SK-MEL-5 (cell line): ENCODE data around the gene DST. TPM values are rescaled to one million over a fixed set of nuclear protein-coding genes. Genes with fewer than 3 reads are reported as not detected.

ENCODE experiments used
- DNase-seq: peaks from one replicate; pipeline ENCODE4 v3.0.0-alpha.2; 2016; ENCODE audit warnings: low read depth, low spot score
- in situ Hi-C: cut with HindIII; loops from 2 replicates; pipeline ENCODE4 v1.10.0; 2016; ENCODE audit warnings: low sequenced_read_pairs, high pct_unique_total_duplicates, low pct_unique_long_range_greater_than_20kb
- total RNA-seq: library from RNA; depleted of rRNA; stranded (reverse); fragments of >200 nt; shearing (Covaris generic); gene quantifications from 2 replicates; pipeline ENCODE4 v1.2.3, GENCODE V29; 2014

DST gene
- total RNA-seq, 1 experiment from 2014 or later, result 86.4 TPM

DNA sequence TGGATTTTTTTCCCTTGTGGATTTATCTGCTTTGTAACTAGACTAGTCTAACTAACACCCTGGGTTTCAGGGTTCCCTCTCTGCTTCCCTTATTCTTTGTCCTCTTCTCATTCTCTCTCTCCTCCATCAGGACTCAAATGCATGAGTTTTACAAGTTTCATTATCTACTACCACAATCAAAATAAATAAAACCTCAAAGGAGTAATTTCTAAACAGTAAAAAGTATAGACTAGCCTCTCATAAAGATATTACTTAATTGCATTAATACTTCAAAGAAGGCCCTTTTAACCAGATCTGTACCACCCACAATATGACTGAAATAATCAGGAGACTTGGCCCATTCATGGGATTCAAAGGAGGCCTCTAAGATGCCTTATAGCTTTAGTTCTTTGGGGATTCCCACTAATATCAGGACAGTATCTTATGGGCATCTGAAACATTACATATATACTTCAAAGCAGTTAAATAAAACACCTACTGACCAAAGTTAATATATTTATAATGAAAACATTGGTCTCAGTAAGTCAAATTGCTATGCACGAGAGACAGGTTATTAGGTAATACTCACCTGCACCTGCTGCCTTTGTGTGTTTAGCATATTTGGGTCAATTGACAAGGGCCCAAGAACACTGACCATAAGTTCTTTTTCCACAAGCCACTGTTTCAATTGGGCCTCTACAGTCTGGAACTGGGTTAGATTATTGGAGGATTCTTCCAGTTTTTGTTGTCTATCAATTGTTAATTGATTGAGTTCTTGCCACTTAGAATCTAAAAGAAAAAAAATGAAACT lies 85.7 kb downstream of the DST start:
- in situ Hi-C loops, result no loop called here
- DNase-seq, result no peak

- in situ Hi-C loops, result no loop called here
- DNase-seq, result no peak
Observed at GRCh38 chr6:56555438-56555872, 87.2 kb downstream of the DST start.

DNA sequence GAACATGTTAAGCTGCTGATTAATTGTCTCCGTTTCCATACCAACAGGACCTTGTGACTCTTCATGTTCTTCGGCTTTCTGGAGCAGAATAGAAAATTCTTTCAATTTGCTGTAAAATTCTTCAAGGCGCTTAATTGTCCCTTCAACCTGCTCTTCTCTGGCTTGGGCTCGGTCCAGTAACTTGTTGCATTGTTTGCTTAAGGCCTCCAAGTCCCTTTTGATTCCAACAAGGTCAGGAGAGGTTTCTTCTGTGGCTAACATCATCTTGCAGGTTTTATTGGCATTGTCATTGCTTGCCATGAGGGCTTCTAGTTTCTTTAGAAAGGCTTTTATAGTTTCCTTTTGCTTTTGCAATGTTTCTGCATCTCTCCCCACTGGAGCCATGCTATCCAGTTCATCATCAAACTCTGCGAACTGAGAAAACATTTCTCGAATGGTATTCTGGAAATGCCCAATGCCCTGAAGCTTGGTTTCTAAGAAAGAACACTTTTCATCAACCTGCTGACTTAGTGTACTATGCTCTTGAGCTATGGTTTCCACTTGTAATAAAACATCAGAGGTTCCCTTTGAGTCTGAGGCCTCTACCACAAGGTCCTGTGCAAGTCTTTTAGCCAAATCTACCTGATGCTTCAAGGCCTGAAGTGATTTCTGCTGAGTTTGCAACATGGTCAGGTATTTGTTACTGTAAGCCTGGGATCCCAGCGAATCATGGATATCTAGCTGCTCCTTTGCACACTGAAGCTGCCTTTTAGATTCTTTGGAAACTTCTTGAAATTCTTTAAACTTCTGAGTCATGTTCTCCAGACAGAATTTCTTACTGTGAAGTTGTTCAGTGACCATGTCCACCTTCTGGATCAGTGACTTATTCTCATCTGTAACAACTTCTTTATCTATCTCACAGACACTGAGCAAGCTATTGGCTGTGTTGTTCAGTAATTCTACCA lies 90.2 kb downstream of the DST start:
- peak; percentile 10 for DNase-seq
- in situ Hi-C loops, result no loop called here

- in situ Hi-C loops, result no loop called here
- DNase-seq, result no peak
Observed at GRCh38 chr6:56551409-56552120, 91.1 kb downstream of the DST start.

DNA sequence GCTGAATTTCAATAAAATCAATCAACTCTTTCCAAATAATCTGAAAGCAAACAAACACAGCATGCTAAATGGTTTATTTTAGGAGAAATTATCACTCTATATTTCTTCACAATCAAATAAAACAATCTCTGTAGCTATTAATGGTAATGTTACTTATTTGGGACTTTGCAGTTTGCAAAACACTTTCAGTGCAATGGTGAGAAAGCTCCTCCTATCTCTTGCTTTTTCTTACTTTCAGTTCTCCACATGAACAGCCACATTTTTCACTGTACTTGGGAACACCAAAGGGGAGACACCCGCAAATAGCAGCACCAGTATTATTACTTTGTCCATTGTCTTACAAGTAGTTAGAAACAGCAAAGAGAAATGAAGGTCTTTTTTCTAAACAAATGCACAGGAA lies 92.4 kb downstream of the DST start:
- in situ Hi-C loops, result no loop called here
- DNase-seq, result no peak

- peak; percentile 5 for DNase-seq
- in situ Hi-C loops, result no loop called here
Observed at GRCh38 chr6:56549014-56549413, 93.7 kb downstream of the DST start.

GRCh38 chr6:56547687-56548086 lies 95.0 kb downstream of the DST start:
- DNase-seq, result no peak
- in situ Hi-C loops, result no loop called here

DNA sequence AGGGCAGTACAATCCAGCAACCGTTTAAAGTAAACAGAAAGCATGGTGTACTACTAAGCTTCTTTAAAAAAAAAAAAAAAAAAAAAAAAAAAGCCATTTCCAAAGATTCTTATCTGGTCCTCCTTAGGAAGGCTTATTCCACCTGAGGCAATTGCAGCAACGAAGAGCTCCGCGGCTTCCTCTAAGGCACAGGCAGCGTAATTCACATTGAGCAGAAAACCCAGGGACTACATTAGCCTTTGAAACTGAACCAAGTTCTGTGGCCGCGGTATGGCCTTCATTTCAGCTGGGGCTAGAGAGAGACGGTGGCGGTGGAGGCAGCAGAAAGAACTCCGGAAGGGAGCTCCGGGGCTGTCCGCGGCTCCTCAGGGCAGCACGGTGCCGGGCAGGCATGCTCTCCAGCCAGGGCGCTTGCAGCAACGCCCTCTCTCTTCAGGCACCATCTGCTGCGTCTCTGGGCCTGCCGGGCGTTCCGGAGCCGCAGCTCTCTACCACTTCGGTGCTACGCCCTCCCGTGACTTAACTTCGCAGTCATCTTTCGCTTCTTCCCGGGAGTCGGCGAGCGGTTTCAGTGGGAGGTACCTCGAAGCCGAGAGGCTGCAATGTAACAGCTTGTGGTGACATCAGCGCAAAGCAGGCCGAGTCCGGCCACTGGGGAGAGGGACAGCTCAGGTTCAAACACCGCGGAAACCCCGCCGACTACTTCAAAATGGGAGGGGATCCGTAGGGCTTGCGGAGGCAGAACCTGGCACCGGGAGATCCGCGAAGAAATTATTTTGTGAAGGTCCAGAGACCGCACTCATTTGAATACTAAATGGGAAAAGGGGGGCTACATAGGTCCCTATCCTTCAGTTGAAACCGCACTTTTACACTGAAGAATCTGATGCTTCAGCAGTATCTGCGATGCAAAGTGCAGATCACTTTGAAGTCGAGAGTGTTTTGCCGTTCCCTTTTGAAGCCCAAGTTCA lies 100.0 kb downstream of the DST start:
- peak; percentile 91 for DNase-seq
- in situ Hi-C loops, result no loop called here

DNA sequence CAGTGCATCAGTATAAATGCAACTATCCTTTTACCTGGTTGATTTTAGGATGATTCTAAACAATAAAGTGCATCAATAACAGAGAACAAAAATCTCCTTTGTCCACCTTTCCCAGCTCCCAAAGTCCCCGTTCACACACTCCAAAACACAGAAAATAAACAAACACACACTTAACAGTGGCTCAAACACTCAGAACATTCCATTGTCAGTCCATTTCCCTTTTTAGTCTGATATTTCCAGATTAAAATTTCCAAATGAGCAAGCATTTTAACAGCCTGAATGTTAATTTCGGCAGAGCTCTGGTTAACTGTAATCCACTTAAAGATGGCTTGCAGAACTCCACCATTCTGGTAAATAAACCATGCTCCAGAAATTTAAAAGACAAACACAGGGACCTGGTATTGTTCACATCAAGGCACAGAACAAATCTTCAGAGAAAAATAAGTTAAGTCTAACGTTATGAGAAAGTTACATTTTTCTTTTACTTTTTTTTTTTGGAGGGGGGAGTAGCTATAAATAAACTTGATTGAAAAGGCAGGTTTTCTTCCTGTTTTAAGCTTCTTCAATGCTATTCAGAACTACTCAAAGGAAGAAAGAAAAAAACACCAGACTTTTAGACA lies 100.8 kb downstream of the DST start:
- in situ Hi-C loops, result no loop called here
- DNase-seq, result no peak

DNA sequence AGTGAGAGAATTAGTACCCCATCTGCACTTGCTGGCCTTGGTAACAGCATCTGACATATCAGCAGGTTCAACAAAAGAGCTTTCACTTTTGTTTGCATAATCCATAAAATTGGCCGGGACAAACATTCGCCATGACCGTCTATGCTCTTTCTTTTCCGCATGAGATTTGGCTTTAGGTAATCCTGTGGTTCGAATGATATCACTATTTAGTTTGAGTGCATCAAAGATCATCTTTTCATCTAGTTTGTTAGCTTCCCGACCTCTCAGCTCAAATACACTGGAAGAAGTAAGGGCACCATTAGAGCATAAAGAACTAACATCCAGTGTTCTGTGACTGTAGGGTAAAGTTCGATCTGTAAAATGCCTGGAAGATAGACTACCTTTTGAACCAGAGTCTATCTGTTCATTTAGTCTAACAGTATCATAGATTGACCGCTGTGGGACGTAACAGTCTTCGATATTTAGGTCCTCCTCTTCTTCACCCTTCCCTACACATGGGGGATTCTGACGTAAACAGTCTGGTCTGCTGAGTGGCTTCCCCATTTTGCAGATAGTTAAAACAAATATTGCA lies 101.6 kb downstream of the DST start:
- in situ Hi-C loops, result no loop called here

GRCh38 chr6:56540232-56541029 lies 102.3 kb downstream of the DST start:
- no peak for DNase-seq
- in situ Hi-C loops, result no loop called here

More for the DNA sequence above, 101.6 kb downstream of the DST start:
- no peak for DNase-seq

- in situ Hi-C loops, result no loop called here
- DNase-seq, result no peak
Observed at GRCh38 chr6:56539527-56540105, 103.1 kb downstream of the DST start.

DNA sequence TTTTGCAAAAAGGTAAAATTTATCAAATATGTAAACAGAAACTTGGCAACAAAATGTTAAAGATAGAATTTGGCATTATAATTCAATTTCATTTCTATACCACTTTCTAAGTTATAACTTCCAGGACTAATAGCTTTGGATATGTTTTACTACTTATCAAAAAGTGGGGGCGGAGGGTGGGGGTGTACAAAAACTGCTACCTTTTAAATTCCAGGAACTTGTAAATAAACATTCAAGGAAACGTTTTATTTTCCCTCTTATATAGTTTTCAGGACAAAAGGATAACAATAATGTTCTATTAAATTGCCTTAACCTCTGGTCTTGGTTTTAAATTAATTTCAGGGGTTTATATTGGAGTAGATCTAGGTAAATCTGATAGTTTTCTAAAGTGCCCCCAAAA lies 103.8 kb downstream of the DST start:
- in situ Hi-C loops, result no loop called here

DNA sequence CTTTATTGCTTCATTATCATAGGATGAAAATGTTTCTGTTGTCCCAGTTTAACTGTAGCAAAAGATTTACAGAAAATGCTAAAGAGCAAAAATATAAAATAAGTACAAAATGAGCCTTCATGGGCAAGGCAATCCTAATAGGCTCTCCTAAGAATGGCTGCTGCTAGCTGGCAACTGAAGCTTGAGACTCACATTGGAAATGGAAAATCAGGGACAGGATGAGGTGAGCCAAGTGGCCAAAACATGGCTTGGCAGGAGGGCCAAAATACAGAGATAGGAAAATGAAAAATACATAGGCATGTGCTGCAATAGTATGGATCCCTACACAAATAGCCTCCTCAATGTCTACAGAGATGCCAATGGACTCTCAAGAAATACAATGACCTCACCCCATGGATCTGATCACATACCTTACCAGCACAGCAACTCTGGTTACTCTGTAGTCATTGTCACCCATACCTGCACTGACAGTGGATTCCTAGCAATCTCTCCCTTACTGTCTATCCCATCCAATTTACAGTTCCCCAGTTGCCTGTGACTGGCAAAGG lies 105.4 kb downstream of the DST start:
- DNase-seq, result no peak
- in situ Hi-C loops, result no loop called here

More for the DNA sequence above, 103.8 kb downstream of the DST start:
- no peak for DNase-seq

GRCh38 chr6:56536536-56536935 lies 106.2 kb downstream of the DST start:
- in situ Hi-C loops, result no loop called here

More at GRCh38 chr6:56536536-56536935, 106.2 kb downstream of the DST start:
- DNase-seq, result no peak
